ENCODE data around the gene PI4KB.
A peak's percentile ranks its signal among the peaks of the same experiment; 100 is the strongest.
"Not testable (repeated sequence)": the region's sequence is repeated elsewhere in the genome, so short reads cannot be mapped to it uniquely, and the experiment has no call there.

Gene PI4KB

GRCh38 chr1:151356696-151357095 lies 29.5 kb upstream of the PI4KB start:
- Mint-ChIP-seq H3K27ac (no peak overlapping the region), H3K4me3 (no peak overlapping the region), H3K27me3 (no peaks in the 10 kb centered on the region), H3K4me1 (ENCODE audit: low read depth) (no peaks in the 10 kb centered on the region), H3K36me3 (ENCODE audit: low read depth) (no peaks in the 10 kb centered on the region), H3K9me3 (no peaks in the 10 kb centered on the region)
- DNase-seq, result no peak

- Mint-ChIP-seq H3K27me3 (no peaks in the 10 kb centered on the region), H3K4me1 (ENCODE audit: low read depth) (peaks cover 10% of the 10 kb centered on the region), H3K36me3 (ENCODE audit: low read depth) (no peaks in the 10 kb centered on the region), H3K27ac (no peak overlapping the region), H3K9me3 (no peaks in the 10 kb centered on the region), H3K4me3 (no peak overlapping the region)
- DNase-seq, result no peak
These were observed 25.0 kb upstream of the PI4KB start for GRCh38 chr1:151352021-151352718.

- H3K4me3 Mint-ChIP-seq, H3K27me3 Mint-ChIP-seq, H3K9me3 Mint-ChIP-seq, DNase-seq, H3K27ac Mint-ChIP-seq: not testable (repeated sequence)
- Mint-ChIP-seq H3K4me1 (ENCODE audit: low read depth) (peaks cover 24% of the 10 kb centered on the region), H3K36me3 (ENCODE audit: low read depth) (peaks cover 15% of the 10 kb centered on the region)
These were observed 23.1 kb upstream of the PI4KB start for GRCh38 chr1:151350323-151350722.

- no peak for DNase-seq
- peak overlapping the region; percentile 96 for H3K4me3 Mint-ChIP-seq
- H3K27ac Mint-ChIP-seq, result peak overlapping the region; percentile 99
- H3K4me1 Mint-ChIP-seq (ENCODE audit: low read depth), result peaks cover 35% of the 10 kb centered on the region
- H3K9me3 Mint-ChIP-seq, result no peaks in the 10 kb centered on the region
- H3K27me3 Mint-ChIP-seq, result no peaks in the 10 kb centered on the region
- H3K36me3 Mint-ChIP-seq (ENCODE audit: low read depth), result peaks cover 39% of the 10 kb centered on the region
These were observed 20.5 kb upstream of the PI4KB start for GRCh38 chr1:151347523-151348246.

GRCh38 chr1:151346769-151347522 lies 19.7 kb upstream of the PI4KB start, which contains the start of gene RFX5:
Gene RFX5, minus strand, starts transcription at chr1:151347252. Its CDS starts 932 bp downstream, at chr1:151346320.
- peaks cover 44% of the 10 kb centered on the region for H3K36me3 Mint-ChIP-seq (ENCODE audit: low read depth)
- H3K4me1 Mint-ChIP-seq (ENCODE audit: low read depth), result peaks cover 35% of the 10 kb centered on the region
- H3K9me3 Mint-ChIP-seq, result no peaks in the 10 kb centered on the region
- H3K27ac Mint-ChIP-seq, result peak within 1 kb of the TSS; percentile 99
- peak within 1 kb of the TSS; percentile 96 for H3K4me3 Mint-ChIP-seq
- DNase-seq, result peak; percentile 90
- H3K27me3 Mint-ChIP-seq, result no peaks in the 10 kb centered on the region

- H3K27me3 Mint-ChIP-seq, result no peaks in the 10 kb centered on the region
- no peaks in the 10 kb centered on the region for H3K9me3 Mint-ChIP-seq
- H3K4me1 Mint-ChIP-seq (ENCODE audit: low read depth), result peaks cover 35% of the 10 kb centered on the region
- peaks cover 48% of the 10 kb centered on the region for H3K36me3 Mint-ChIP-seq (ENCODE audit: low read depth)
- peak overlapping the region; percentile 96 for H3K4me3 Mint-ChIP-seq
- peak overlapping the region; percentile 99 for H3K27ac Mint-ChIP-seq
- peak; percentile 38 for DNase-seq
These were observed 19.0 kb upstream of the PI4KB start for GRCh38 chr1:151346082-151346768.

GRCh38 chr1:151344291-151344690 lies 17.1 kb upstream of the PI4KB start:
- Mint-ChIP-seq H3K27me3 (no peaks in the 10 kb centered on the region), H3K9me3 (no peaks in the 10 kb centered on the region), H3K4me3 (no peak overlapping the region), H3K27ac (peak overlapping the region; percentile 81), H3K36me3 (ENCODE audit: low read depth) (peaks cover 48% of the 10 kb centered on the region), H3K4me1 (ENCODE audit: low read depth) (peaks cover 44% of the 10 kb centered on the region)
- no peak for DNase-seq

GRCh38 chr1:151343587-151343986 lies 16.4 kb upstream of the PI4KB start:
- Mint-ChIP-seq H3K27ac (peak overlapping the region; percentile 81), H3K4me1 (ENCODE audit: low read depth) (peaks cover 44% of the 10 kb centered on the region), H3K36me3 (ENCODE audit: low read depth) (peaks cover 48% of the 10 kb centered on the region), H3K9me3 (no peaks in the 10 kb centered on the region), H3K4me3 (no peak overlapping the region), H3K27me3 (no peaks in the 10 kb centered on the region)
- no peak for DNase-seq

- no peak for DNase-seq
- H3K4me3 Mint-ChIP-seq, result no peak overlapping the region
- H3K4me1 Mint-ChIP-seq (ENCODE audit: low read depth), result peaks cover 38% of the 10 kb centered on the region
- H3K36me3 Mint-ChIP-seq (ENCODE audit: low read depth), result peaks cover 48% of the 10 kb centered on the region
- H3K9me3 Mint-ChIP-seq, result no peaks in the 10 kb centered on the region
- H3K27ac Mint-ChIP-seq, result peak overlapping the region; percentile 65
- no peaks in the 10 kb centered on the region for H3K27me3 Mint-ChIP-seq
These were observed 15.4 kb upstream of the PI4KB start for GRCh38 chr1:151342569-151342968.

- no peak for DNase-seq
- no peaks in the 10 kb centered on the region for H3K9me3 Mint-ChIP-seq
- H3K36me3 Mint-ChIP-seq (ENCODE audit: low read depth), result peaks cover 47% of the 10 kb centered on the region
- no peaks in the 10 kb centered on the region for H3K27me3 Mint-ChIP-seq
- no peak overlapping the region for H3K4me3 Mint-ChIP-seq
- H3K27ac Mint-ChIP-seq, result peak overlapping the region; percentile 65
- H3K4me1 Mint-ChIP-seq (ENCODE audit: low read depth), result peaks cover 35% of the 10 kb centered on the region
These were observed 14.8 kb upstream of the PI4KB start for GRCh38 chr1:151342021-151342420.

GRCh38 chr1:151340870-151341754 lies 13.9 kb upstream of the PI4KB start:
- no peak overlapping the region for H3K4me3 Mint-ChIP-seq
- H3K4me1 Mint-ChIP-seq (ENCODE audit: low read depth), result peaks cover 27% of the 10 kb centered on the region
- peaks cover 38% of the 10 kb centered on the region for H3K36me3 Mint-ChIP-seq (ENCODE audit: low read depth)
- no peaks in the 10 kb centered on the region for H3K9me3 Mint-ChIP-seq
- no peaks in the 10 kb centered on the region for H3K27me3 Mint-ChIP-seq
- peak overlapping the region; percentile 6 for H3K27ac Mint-ChIP-seq
- peak; percentile 41 for DNase-seq

GRCh38 chr1:151336556-151336955 lies 9.3 kb upstream of the PI4KB start:
- peaks cover 9% of the 10 kb centered on the region for H3K4me1 Mint-ChIP-seq (ENCODE audit: low read depth)
- DNase-seq, result no peak
- no peak overlapping the region for H3K4me3 Mint-ChIP-seq
- no peaks in the 10 kb centered on the region for H3K27me3 Mint-ChIP-seq
- H3K36me3 Mint-ChIP-seq (ENCODE audit: low read depth), result peaks cover 1% of the 10 kb centered on the region
- H3K27ac Mint-ChIP-seq, result no peak overlapping the region
- no peaks in the 10 kb centered on the region for H3K9me3 Mint-ChIP-seq

GRCh38 chr1:151334822-151335221 lies 7.6 kb upstream of the PI4KB start:
- peaks cover 2% of the 10 kb centered on the region for H3K4me1 Mint-ChIP-seq (ENCODE audit: low read depth)
- no peak for DNase-seq
- no peaks in the 10 kb centered on the region for H3K27me3 Mint-ChIP-seq
- no peaks in the 10 kb centered on the region for H3K36me3 Mint-ChIP-seq (ENCODE audit: low read depth)
- no peak overlapping the region for H3K27ac Mint-ChIP-seq
- no peaks in the 10 kb centered on the region for H3K9me3 Mint-ChIP-seq
- H3K4me3 Mint-ChIP-seq, result no peak overlapping the region

Measured in activated T-cell treated with anti-CD3 and anti-CD28 coated beads, Interleukin-2, amount 50 U/mL, for 24 hours (primary cell).